Endodermal cell (in vitro differentiated cells): ENCODE results near the gene TGFB2. TPM values are rescaled to one million over a fixed set of nuclear protein-coding genes. Genes with fewer than 3 reads are reported as not detected.

Experiments used
- DNase-seq: peaks from one replicate; pipeline ENCODE4 v3.0.0-alpha.2; 2017
- H3K27ac ChIP-seq: 2 replicates; pipeline ENCODE4 v1.5.1; 2013; ENCODE audit warnings: mild to moderate bottlenecking, low read depth, low read length, moderate library complexity
- H3K27me3 ChIP-seq: 2 replicates; pipeline ENCODE4 v1.6.1; 2013; ENCODE audit warnings: mild to moderate bottlenecking, low read length, moderate library complexity; ENCODE audit not compliant: insufficient read depth, control insufficient read depth, poor library complexity, severe bottlenecking
- H3K36me3 ChIP-seq: 2 replicates; pipeline ENCODE4 v1.7.0; 2013; ENCODE audit warnings: mild to moderate bottlenecking, low read length, moderate library complexity; ENCODE audit not compliant: control insufficient read depth, insufficient read depth
- H3K4me1 ChIP-seq: one replicate; pipeline ENCODE4 v1.7.0; 2013; ENCODE audit warnings: low read length; ENCODE audit not compliant: control insufficient read depth, insufficient read depth
- H3K4me3 ChIP-seq: 2 replicates; pipeline ENCODE4 v1.5.1; 2013; ENCODE audit warnings: mild to moderate bottlenecking, low read length, moderate library complexity
- H3K9ac ChIP-seq: 2 replicates; pipeline ENCODE4 v1.6.1; 2013; ENCODE audit warnings: mild to moderate bottlenecking, low read length, moderate library complexity; ENCODE audit not compliant: poor library complexity, severe bottlenecking; ENCODE audit errors: extremely low read depth
- H3K9me3 ChIP-seq: 2 replicates; pipeline ENCODE4 v1.6.1; 2013; ENCODE audit warnings: mild to moderate bottlenecking, low read length, moderate library complexity; ENCODE audit not compliant: control insufficient read depth
- H3K27ac Mint-ChIP-seq: 2 replicates; pipeline ENCODE4 v1.8.0; 2020; ENCODE audit warnings: mixed read lengths
- H3K27me3 Mint-ChIP-seq: 2 replicates; pipeline ENCODE4 v1.8.0; 2021; ENCODE audit warnings: mild to moderate bottlenecking, mixed read lengths; ENCODE audit not compliant: insufficient read depth
- H3K36me3 Mint-ChIP-seq: 2 replicates; pipeline ENCODE4 v1.8.0; 2020; ENCODE audit warnings: low read depth, mixed read lengths
- H3K4me1 Mint-ChIP-seq: 2 replicates; pipeline ENCODE4 v1.8.0; 2020; ENCODE audit warnings: mixed read lengths
- H3K4me3 Mint-ChIP-seq: 2 replicates; pipeline ENCODE4 v1.8.0; 2020; ENCODE audit warnings: mild to moderate bottlenecking, moderate library complexity, mixed read lengths
- H3K9me3 Mint-ChIP-seq: 2 replicates; pipeline ENCODE4 v1.8.0; 2020; ENCODE audit warnings: mild to moderate bottlenecking, mixed read lengths
- WGBS, 2 experiments: methylation state at CpG; one replicate each; pipeline versions ENCODE4 v1.1.5 to v1.1.7; 2013; ENCODE audit warnings: missing lambda C conversion rate in 2 of 2, mixed read lengths in 1 of 2; ENCODE audit not compliant: insufficient coverage in 1 of 2, insufficient read length in 1 of 2; 5-methylcytosine and 5-hydroxymethylcytosine counted together
- total RNA-seq, 2 donors: library from RNA; stranded (reverse); fragmentation: NEBNext Ultra II Directional in 1 of 2; extraction: Animal tissue kit (Norgen Biotek cat#: 25700) in 1 of 2; gene quantifications; 2 replicates in 1 of 2; 3 replicates in 1 of 2; pipeline ENCODE4 v1.2.1, GENCODE V29; 2021
- TF ChIP-seq, protein P1 (sequence below): fragments of 200-600 bp; sonication (generic); conservative IDR thresholded peaks from 2 replicates; pipeline ENCODE4 v1.5.0; 2021; ENCODE audit warnings: antibody characterized with exemption, mild to moderate bottlenecking

Gene TGFB2
- total RNA-seq, 2 donors from 2014 or later: 0.11 to 1.2 TPM

DNA sequence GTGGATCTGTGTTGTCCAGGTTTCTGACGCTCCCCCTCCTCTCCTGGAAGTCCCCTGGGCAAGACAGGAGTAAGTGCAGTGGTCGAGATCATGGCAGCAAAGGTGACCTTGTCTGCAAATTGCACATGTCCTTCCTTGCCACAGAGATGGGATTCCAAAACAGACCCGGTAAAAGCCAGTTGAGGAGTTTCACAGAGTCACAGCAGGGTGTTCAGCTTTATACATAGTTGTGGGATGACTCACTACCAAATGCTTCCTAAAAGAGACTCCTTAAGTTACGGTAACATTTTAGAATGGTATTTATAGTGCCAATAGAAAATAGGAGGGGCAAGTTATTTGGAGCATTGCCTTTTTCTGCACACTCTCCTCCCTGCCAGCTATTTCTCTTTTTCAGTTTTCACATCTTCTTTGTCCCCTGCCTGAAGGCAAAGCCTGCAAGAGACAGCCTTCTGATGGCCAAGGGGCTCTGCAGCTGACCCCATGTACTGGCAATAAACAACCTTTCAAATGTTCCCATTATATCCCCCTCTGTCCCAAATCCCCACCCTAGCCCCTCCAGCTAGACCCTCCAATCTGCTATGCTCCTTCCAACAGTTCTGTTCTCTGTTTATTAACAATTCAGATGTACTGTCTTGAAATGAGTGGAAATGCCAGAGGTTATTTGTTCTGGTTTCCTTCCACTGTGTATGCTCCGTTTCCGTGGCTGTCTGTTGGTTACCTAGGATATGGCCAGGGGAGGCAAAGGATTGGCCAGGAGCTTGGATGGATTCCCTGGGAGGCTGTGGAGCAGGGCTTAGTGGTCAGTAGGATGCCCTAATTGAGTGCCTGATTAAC, 115.0 kb downstream of the TGFB2 start:
- WGBS, 2 experiments: 49% methylated on average over 3 to 6 of the region's 6 CpGs
- Histone ChIP-seq H3K27me3 (no peaks in the 10 kb centered on the region), H3K36me3 (no peaks in the 10 kb centered on the region), H3K9ac (no peak overlapping the region), H3K27ac (peak overlapping the region; percentile 94), H3K4me1 (peaks cover 5% of the 10 kb centered on the region), H3K4me3 (no peak overlapping the region), H3K9me3 (no peaks in the 10 kb centered on the region)
- Mint-ChIP-seq H3K4me1 (peaks cover 20% of the 10 kb centered on the region), H3K36me3 (no peaks in the 10 kb centered on the region), H3K27ac (peak overlapping the region; percentile 45), H3K27me3 (no peaks in the 10 kb centered on the region), H3K9me3 (no peaks in the 10 kb centered on the region), H3K4me3 (no peak overlapping the region)
- TF ChIP-seq, protein P1, sequence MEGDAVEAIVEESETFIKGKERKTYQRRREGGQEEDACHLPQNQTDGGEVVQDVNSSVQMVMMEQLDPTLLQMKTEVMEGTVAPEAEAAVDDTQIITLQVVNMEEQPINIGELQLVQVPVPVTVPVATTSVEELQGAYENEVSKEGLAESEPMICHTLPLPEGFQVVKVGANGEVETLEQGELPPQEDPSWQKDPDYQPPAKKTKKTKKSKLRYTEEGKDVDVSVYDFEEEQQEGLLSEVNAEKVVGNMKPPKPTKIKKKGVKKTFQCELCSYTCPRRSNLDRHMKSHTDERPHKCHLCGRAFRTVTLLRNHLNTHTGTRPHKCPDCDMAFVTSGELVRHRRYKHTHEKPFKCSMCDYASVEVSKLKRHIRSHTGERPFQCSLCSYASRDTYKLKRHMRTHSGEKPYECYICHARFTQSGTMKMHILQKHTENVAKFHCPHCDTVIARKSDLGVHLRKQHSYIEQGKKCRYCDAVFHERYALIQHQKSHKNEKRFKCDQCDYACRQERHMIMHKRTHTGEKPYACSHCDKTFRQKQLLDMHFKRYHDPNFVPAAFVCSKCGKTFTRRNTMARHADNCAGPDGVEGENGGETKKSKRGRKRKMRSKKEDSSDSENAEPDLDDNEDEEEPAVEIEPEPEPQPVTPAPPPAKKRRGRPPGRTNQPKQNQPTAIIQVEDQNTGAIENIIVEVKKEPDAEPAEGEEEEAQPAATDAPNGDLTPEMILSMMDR: no peak
- DNase-seq: peak; percentile 80

DNA sequence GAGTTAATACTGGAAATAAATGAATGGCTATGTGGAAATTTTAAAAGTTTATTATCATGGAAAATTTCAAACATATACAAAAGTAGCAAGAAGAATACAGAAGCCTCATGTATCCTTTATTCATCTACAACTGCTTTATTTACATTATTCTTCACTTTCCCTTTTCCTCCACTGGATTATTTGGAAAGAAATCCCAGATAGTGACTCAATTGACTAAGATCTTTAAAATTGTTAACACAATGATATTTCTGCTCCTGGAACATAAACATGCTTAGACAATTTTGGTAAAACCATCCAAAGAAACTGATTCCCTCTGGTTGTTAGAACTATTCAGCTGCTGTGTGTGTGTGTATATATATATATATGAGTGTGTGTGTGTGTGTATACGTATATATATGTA, 116.2 kb downstream of the TGFB2 start:
- H3K9me3 Mint-ChIP-seq: no peaks in the 10 kb centered on the region
- H3K4me1 Mint-ChIP-seq: peaks cover 20% of the 10 kb centered on the region
- Histone ChIP-seq H3K9me3 (no peaks in the 10 kb centered on the region), H3K27me3 (no peaks in the 10 kb centered on the region), H3K4me3 (no peak overlapping the region), H3K27ac (no peak overlapping the region), H3K36me3 (no peaks in the 10 kb centered on the region), H3K9ac (no peak overlapping the region), H3K4me1 (peaks cover 5% of the 10 kb centered on the region)
- TF ChIP-seq, protein P1: no peak
- no peaks in the 10 kb centered on the region for H3K36me3 Mint-ChIP-seq
- no peak for DNase-seq
- no CpG with 5 or more reads among the region's 1 CpG for WGBS, 2 experiments
- no peak overlapping the region for H3K4me3 Mint-ChIP-seq
- H3K27ac Mint-ChIP-seq: no peak overlapping the region
- H3K27me3 Mint-ChIP-seq: no peaks in the 10 kb centered on the region

DNA sequence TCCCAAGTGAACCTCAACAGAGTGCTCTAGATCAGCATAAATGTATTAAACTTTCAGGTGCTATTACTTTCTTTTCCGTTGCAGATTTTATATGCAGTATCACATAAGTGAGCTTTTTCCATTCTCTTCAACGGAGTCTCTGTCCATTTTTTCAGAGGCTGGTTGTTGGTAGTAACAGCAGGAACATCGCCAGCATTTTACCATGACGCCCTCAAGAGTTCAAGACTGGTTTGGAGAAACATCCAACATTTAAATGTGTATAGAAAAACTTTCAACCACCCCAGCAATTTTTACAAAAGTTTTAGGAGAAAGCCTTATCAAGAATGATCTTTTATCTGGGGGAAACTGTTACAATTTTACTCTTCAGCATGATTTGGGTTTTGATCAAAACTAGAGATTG, 117.0 kb downstream of the TGFB2 start:
- Histone ChIP-seq H3K36me3 (no peaks in the 10 kb centered on the region), H3K27ac (no peak overlapping the region), H3K9ac (no peak overlapping the region), H3K27me3 (no peaks in the 10 kb centered on the region), H3K9me3 (no peaks in the 10 kb centered on the region), H3K4me3 (no peak overlapping the region), H3K4me1 (peaks cover 5% of the 10 kb centered on the region)
- H3K4me3 Mint-ChIP-seq: no peak overlapping the region
- no peaks in the 10 kb centered on the region for H3K27me3 Mint-ChIP-seq
- H3K36me3 Mint-ChIP-seq: no peaks in the 10 kb centered on the region
- DNase-seq: no peak
- peaks cover 20% of the 10 kb centered on the region for H3K4me1 Mint-ChIP-seq
- no peak overlapping the region for H3K27ac Mint-ChIP-seq
- WGBS, 2 experiments: 88 to 90% methylated on average over 2 to 4 of the region's 4 CpGs
- H3K9me3 Mint-ChIP-seq: no peaks in the 10 kb centered on the region
- TF ChIP-seq, protein P1: no peak
